Calu3 (cell line): Measurements from ENCODE around the gene SLC6A19. TPM values are rescaled to one million over a fixed set of nuclear protein-coding genes. Genes with fewer than 3 reads are reported as not detected.

Source experiments
- BruUV-seq: library from RNA; stranded (reverse); fragments of 400-500 nt; replicated peaks from 2 replicates; lab custom pipeline; 2021; lab: Mats Ljungman, UMichigan
- CTCF ChIA-PET: fragments of 300-600 bp; sonication (Branson Sonifier 250); formaldehyde crosslinking; loops from one replicate; lab custom pipeline; 2022; ENCODE audit warnings: antibody characterized with exemption; lab: Charles Lee
- DNase-seq: peaks from one replicate; pipeline ENCODE4 v3.0.0; 2022
- H3K27ac Mint-ChIP-seq: one replicate; pipeline ENCODE4 v1.8.0; 2022; ENCODE audit warnings: mixed read lengths; ENCODE audit not compliant: unreplicated experiment
- H3K27me3 Mint-ChIP-seq: one replicate; pipeline ENCODE4 v1.8.0; 2022; ENCODE audit warnings: mixed read lengths; ENCODE audit not compliant: unreplicated experiment
- H3K36me3 Mint-ChIP-seq: one replicate; pipeline ENCODE4 v1.8.0; 2022; ENCODE audit warnings: mild to moderate bottlenecking, moderate library complexity, mixed read lengths; ENCODE audit not compliant: insufficient read depth, unreplicated experiment
- H3K4me1 Mint-ChIP-seq: one replicate; pipeline ENCODE4 v1.8.0; 2022; ENCODE audit warnings: mild to moderate bottlenecking, low read depth, mixed read lengths; ENCODE audit not compliant: unreplicated experiment
- H3K4me3 Mint-ChIP-seq: one replicate; pipeline ENCODE4 v1.8.0; 2022; ENCODE audit warnings: mild to moderate bottlenecking, low read depth, moderate library complexity, mixed read lengths; ENCODE audit not compliant: unreplicated experiment
- H3K9me3 Mint-ChIP-seq: one replicate; pipeline ENCODE4 v1.8.0; 2022; ENCODE audit warnings: low read depth, mixed read lengths; ENCODE audit not compliant: unreplicated experiment
- intact Hi-C: fragments of 100-400 bp; cut with micrococcal nuclease; formaldehyde crosslinking; loops from one replicate; pipeline ENCODE4 v1.10.0; 2022; ENCODE audit not compliant: unreplicated experiment
- total RNA-seq: library from RNA; stranded (reverse); gene quantifications from 2 replicates; pipeline ENCODE4 v1.2.3, GENCODE V29; 2022
- TF ChIP-seq, protein P1 (sequence below): fragments of 200-600 bp; IDR thresholded peaks from one replicate; pipeline ENCODE4 v1.8.0; 2022; ENCODE audit warnings: antibody characterized with exemption; ENCODE audit not compliant: unreplicated experiment

SLC6A19 gene
- total RNA-seq, 1 experiment from 2014 or later, result not detected

DNA sequence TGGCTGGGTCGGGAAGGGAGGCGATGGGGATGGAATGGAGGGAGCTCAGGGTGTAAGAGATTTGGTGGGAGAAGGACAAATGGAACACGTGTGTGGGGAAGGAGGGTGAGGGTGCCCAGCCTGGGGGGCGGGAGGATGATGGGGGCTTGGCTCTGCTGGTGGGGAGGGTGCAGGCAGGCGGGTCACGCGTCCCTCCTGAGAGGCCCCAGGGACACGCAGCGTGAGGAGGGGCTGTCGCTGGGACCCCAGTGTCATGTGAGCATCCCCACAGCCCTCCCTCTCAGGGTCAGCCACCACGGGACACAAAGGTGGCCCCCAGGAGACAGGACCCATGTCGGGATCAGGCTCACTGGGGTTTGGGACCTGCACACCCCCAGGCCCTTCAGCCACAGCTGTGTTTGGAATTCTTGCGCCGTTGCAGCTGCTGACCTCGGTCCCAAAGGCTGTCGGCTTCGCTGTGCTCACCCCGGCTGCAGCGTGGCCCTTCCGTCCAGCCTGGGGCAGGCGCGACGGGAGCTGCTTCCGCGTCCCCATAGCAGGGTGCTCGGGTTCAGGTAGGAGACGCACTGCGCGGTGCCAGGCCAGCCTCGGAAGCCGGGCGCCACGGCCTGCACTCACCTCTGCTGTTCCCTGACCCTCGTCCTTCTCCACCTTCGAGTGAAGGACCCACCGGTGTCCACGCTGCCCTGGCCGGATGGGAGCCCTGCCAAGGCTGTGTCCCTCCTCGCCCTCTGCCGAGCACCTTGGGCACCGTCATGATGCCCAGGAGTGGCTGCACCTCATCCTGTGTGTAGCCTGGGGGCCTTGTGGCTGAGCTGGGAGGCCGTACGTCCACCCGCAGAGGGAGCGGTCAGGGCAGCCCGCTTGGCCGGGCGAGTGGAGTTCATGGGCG is 5.4 kb downstream of the SLC6A19 start:
- Mint-ChIP-seq H3K27ac (no peak overlapping the region), H3K27me3 (peaks cover 56% of the 10 kb centered on the region), H3K4me3 (no peak overlapping the region), H3K9me3 (no peaks in the 10 kb centered on the region), H3K36me3 (no peaks in the 10 kb centered on the region), H3K4me1 (no peaks in the 10 kb centered on the region)
- intact Hi-C loops, result loop anchor here (10.0 kb wide), 1 partner anchor 148 kb away; no protein-coding TSS in a partner anchor
- TF ChIP-seq, protein P1, sequence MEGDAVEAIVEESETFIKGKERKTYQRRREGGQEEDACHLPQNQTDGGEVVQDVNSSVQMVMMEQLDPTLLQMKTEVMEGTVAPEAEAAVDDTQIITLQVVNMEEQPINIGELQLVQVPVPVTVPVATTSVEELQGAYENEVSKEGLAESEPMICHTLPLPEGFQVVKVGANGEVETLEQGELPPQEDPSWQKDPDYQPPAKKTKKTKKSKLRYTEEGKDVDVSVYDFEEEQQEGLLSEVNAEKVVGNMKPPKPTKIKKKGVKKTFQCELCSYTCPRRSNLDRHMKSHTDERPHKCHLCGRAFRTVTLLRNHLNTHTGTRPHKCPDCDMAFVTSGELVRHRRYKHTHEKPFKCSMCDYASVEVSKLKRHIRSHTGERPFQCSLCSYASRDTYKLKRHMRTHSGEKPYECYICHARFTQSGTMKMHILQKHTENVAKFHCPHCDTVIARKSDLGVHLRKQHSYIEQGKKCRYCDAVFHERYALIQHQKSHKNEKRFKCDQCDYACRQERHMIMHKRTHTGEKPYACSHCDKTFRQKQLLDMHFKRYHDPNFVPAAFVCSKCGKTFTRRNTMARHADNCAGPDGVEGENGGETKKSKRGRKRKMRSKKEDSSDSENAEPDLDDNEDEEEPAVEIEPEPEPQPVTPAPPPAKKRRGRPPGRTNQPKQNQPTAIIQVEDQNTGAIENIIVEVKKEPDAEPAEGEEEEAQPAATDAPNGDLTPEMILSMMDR, result no peak
- CTCF ChIA-PET, result no interaction called here
- BruUV-seq, result no TSS peak
- no peak for DNase-seq

- DNase-seq, result no peak
- H3K36me3 Mint-ChIP-seq, result no peaks in the 10 kb centered on the region
Measured at GRCh38 chr5:1207555-1207954, 6.2 kb downstream of the SLC6A19 start.

GRCh38 chr5:1208221-1208742 is 6.9 kb downstream of the SLC6A19 start:
- no TSS peak for BruUV-seq
- Mint-ChIP-seq H3K4me3 (no peak overlapping the region), H3K27ac (no peak overlapping the region), H3K27me3 (peaks cover 56% of the 10 kb centered on the region), H3K9me3 (no peaks in the 10 kb centered on the region), H3K36me3 (no peaks in the 10 kb centered on the region), H3K4me1 (no peaks in the 10 kb centered on the region)
- intact Hi-C loops, result loop anchor here (2.0 to 10.0 kb wide), 2 partner anchors 147 to 437 kb away; no protein-coding TSS in a partner anchor
- DNase-seq, result no peak
- TF ChIP-seq, protein P1, result no peak
- CTCF ChIA-PET, result interaction anchor here (1.0 to 1.2 kb wide), 3 partner anchors 172 to 437 kb away, joined by 3 to 12 read pairs (median 3); no protein-coding TSS in a partner anchor

More at GRCh38 chr5:1207555-1207954, 6.2 kb downstream of the SLC6A19 start:
- TF ChIP-seq, protein P1, result no peak
- Mint-ChIP-seq H3K4me1 (no peaks in the 10 kb centered on the region), H3K9me3 (no peaks in the 10 kb centered on the region), H3K4me3 (no peak overlapping the region), H3K27me3 (peaks cover 56% of the 10 kb centered on the region), H3K27ac (no peak overlapping the region)
- no TSS peak for BruUV-seq
- CTCF ChIA-PET, result no interaction called here
- intact Hi-C loops, result loop anchor here (10.0 kb wide), 1 partner anchor 147 kb away; no protein-coding TSS in a partner anchor

DNA sequence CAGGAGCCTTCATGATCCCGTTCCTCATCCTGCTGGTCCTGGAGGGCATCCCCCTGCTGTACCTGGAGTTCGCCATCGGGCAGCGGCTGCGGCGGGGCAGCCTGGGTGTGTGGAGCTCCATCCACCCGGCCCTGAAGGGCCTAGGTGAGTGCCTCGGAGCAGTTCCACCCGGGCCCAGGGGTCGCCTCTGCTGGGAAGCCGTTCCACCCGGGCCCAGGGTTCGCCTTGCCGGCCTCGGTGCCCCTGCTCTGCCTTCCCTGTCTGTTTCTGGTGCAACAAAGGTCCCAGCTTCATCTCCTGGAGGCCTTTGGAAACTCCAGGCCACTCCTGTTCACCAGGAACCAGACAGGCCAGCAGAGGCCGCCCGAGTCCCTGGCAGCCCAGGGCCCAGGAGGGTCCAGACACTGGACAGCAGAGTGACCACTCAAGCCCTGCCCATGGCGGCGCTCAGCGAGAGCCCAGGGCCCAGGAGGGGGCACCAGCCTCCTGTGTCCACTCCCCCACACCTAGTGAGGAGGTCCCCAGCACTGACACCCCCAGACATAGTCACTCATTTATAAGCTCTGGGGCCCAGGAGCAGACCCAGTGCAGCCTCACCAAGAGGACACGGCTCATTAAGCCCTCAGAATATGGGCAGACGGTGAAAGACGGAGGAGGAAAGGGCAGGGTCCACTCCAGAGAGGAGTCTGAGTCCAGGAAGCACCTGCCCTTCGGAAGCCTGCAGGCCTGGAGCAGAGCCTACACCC is 7.5 kb downstream of the SLC6A19 start:
- Mint-ChIP-seq H3K27ac (no peak overlapping the region), H3K36me3 (no peaks in the 10 kb centered on the region), H3K4me1 (no peaks in the 10 kb centered on the region), H3K9me3 (no peaks in the 10 kb centered on the region), H3K27me3 (peaks cover 56% of the 10 kb centered on the region), H3K4me3 (no peak overlapping the region)
- intact Hi-C loops, result loop anchor here (2.0 to 10.0 kb wide), 2 partner anchors 146 to 436 kb away; no protein-coding TSS in a partner anchor
- DNase-seq, result peak; percentile 74
- CTCF ChIA-PET, result interaction anchor here (0.6 to 1.2 kb wide), 4 partner anchors 171 to 436 kb away, joined by 3 to 12 read pairs (median 4); no protein-coding TSS in a partner anchor
- TF ChIP-seq, protein P1, result peak; percentile 54
- no TSS peak for BruUV-seq
